MM.1S (cell line): ENCODE data around the gene C20orf96.

Experiments used
- DNase-seq: peaks from one replicate; pipeline ENCODE4 v3.0.0-alpha.2; 2015
- H2AFZ ChIP-seq: fragments of 300-600 bp; sonication (generic); 2 replicates; pipeline ENCODE4 v1.6.0; 2016; ENCODE audit warnings: antibody characterized with exemption, low read length
- H3F3A ChIP-seq: fragments of 300-600 bp; sonication (generic); 2 replicates; pipeline ENCODE4 v1.6.1; 2016; ENCODE audit warnings: mild to moderate bottlenecking, antibody characterized with exemption, low read length, moderate library complexity, mixed read lengths; ENCODE audit not compliant: insufficient read depth
- H3K27ac ChIP-seq: fragments of 300-600 bp; sonication (generic); 2 replicates; pipeline ENCODE4 v1.5.1; 2016; ENCODE audit warnings: mild to moderate bottlenecking, low read length
- H3K27me3 ChIP-seq: fragments of 300-600 bp; sonication (generic); replicated peaks from 2 replicates; pipeline ENCODE4 v1.6.0; 2016; ENCODE audit warnings: low read length; ENCODE audit not compliant: insufficient read depth
- H3K36me3 ChIP-seq: fragments of 300-600 bp; sonication (generic); replicated peaks from 2 replicates; pipeline ENCODE4 v1.6.1; 2016; ENCODE audit warnings: mild to moderate bottlenecking, low read length, mixed read lengths; ENCODE audit not compliant: insufficient read depth
- H3K4me1 ChIP-seq: fragments of 300-600 bp; sonication (generic); 2 replicates; pipeline ENCODE4 v1.6.1; 2016; ENCODE audit warnings: low read length, mixed read lengths
- H3K4me2 ChIP-seq: fragments of 300-600 bp; sonication (generic); 2 replicates; pipeline ENCODE4 v1.6.0; 2016; ENCODE audit warnings: low read depth, low read length
- H3K4me3 ChIP-seq: fragments of 300-600 bp; sonication (generic); 2 replicates; pipeline ENCODE4 v1.5.1; 2016; ENCODE audit warnings: low read length, mixed read lengths
- H3K79me2 ChIP-seq: fragments of 300-600 bp; sonication (generic); 2 replicates; pipeline ENCODE4 v1.6.1; 2016; ENCODE audit warnings: mixed run types, low read length, mixed read lengths
- H3K9ac ChIP-seq: fragments of 300-600 bp; sonication (generic); 2 replicates; pipeline ENCODE4 v1.6.1; 2016; ENCODE audit warnings: low read length, mixed read lengths
- H3K9me2 ChIP-seq: fragments of 300-600 bp; sonication (generic); replicated peaks from 2 replicates; pipeline ENCODE4 v1.6.1; 2016; ENCODE audit warnings: mild to moderate bottlenecking, low read length, mixed read lengths; ENCODE audit not compliant: insufficient read depth
- H3K9me3 ChIP-seq: fragments of 300-600 bp; sonication (generic); replicated peaks from 2 replicates; pipeline ENCODE4 v1.6.1; 2016; ENCODE audit warnings: mild to moderate bottlenecking, low read length, mixed read lengths; ENCODE audit not compliant: insufficient read depth
- H4K20me1 ChIP-seq: fragments of 300-600 bp; sonication (generic); 2 replicates; pipeline ENCODE4 v1.6.1; 2016; ENCODE audit warnings: mild to moderate bottlenecking, low read length, moderate library complexity, mixed read lengths; ENCODE audit not compliant: insufficient read depth
- CTCF ChIP-seq: fragments of 300-600 bp; sonication (generic); IDR thresholded peaks from 2 replicates; pipeline ENCODE4 v1.5.1; 2016; ENCODE audit warnings: antibody characterized with exemption, low read length, mixed read lengths
- EZH2 ChIP-seq: fragments of 300-600 bp; sonication (generic); optimal IDR thresholded peaks from 2 replicates; pipeline ENCODE3; 2017; ENCODE audit warnings: low read depth, mild to moderate bottlenecking, antibody characterized with exemption, low read length, mixed read lengths
- EZH2phosphoT487 ChIP-seq: fragments of 300-600 bp; sonication (generic); IDR thresholded peaks from 2 replicates; pipeline ENCODE4 v1.6.1; 2018; ENCODE audit warnings: antibody characterized with exemption, low read length

C20orf96 gene

GRCh38 chr20:308427-309038 is 18.0 kb upstream of the C20orf96 start:
- DNase-seq, result no peak
- H3K4me2 ChIP-seq, result no peak overlapping the region
- H3K27me3 ChIP-seq, result no peaks in the 10 kb centered on the region
- H2AFZ ChIP-seq, result no peak overlapping the region
- H3K4me3 ChIP-seq, result no peak overlapping the region
- H4K20me1 ChIP-seq, result no peaks in the 10 kb centered on the region
- no peaks in the 10 kb centered on the region for H3K36me3 ChIP-seq
- H3K79me2 ChIP-seq, result no peaks in the 10 kb centered on the region
- no peaks in the 10 kb centered on the region for H3K9me3 ChIP-seq
- H3F3A ChIP-seq, result 0 out of 2 replicates have a peak, but pooled peaks cover 5% of the 10 kb centered on the region
- H3K27ac ChIP-seq, result no peak overlapping the region
- no peak for TF ChIP-seq EZH2
- H3K9ac ChIP-seq, result no peak overlapping the region
- peaks cover 3% of the 10 kb centered on the region; the same call in 1 of the 2 replicates for H3K4me1 ChIP-seq
- H3K9me2 ChIP-seq, result no peaks in the 10 kb centered on the region

GRCh38 chr20:305745-306144 is 15.2 kb upstream of the C20orf96 start:
- no peak overlapping the region for H2AFZ ChIP-seq
- no peaks in the 10 kb centered on the region for H3K9me3 ChIP-seq
- H3K79me2 ChIP-seq, result peaks cover 4% of the 10 kb centered on the region
- no peaks in the 10 kb centered on the region for H3K9me2 ChIP-seq
- H3F3A ChIP-seq, result peaks cover 2% of the 10 kb centered on the region; the same call in 1 of the 2 replicates
- peaks cover 21% of the 10 kb centered on the region for H3K4me1 ChIP-seq
- H3K9ac ChIP-seq, result no peak overlapping the region
- H3K27me3 ChIP-seq, result no peaks in the 10 kb centered on the region
- H3K36me3 ChIP-seq, result no peaks in the 10 kb centered on the region
- no peak overlapping the region for H3K4me3 ChIP-seq
- TF ChIP-seq EZH2 (no peak), CTCF (no peak), EZH2phosphoT487 (no peak)
- H3K4me2 ChIP-seq, result no peak overlapping the region
- no peak overlapping the region for H3K27ac ChIP-seq
- H4K20me1 ChIP-seq, result no peaks in the 10 kb centered on the region
- no peak for DNase-seq

GRCh38 chr20:301886-302848 is 11.6 kb upstream of the C20orf96 start:
- no peak overlapping the region for H2AFZ ChIP-seq
- no peaks in the 10 kb centered on the region for H3K27me3 ChIP-seq
- peaks cover 32% of the 10 kb centered on the region for H3K4me1 ChIP-seq
- no peak for DNase-seq
- peaks cover 4% of the 10 kb centered on the region for H4K20me1 ChIP-seq
- TF ChIP-seq EZH2phosphoT487, result no peak
- TF ChIP-seq CTCF, result no peak
- no peak for TF ChIP-seq EZH2
- H3K79me2 ChIP-seq, result peaks cover 33% of the 10 kb centered on the region
- no peak overlapping the region for H3K27ac ChIP-seq
- H3K9me3 ChIP-seq, result no peaks in the 10 kb centered on the region
- H3K9ac ChIP-seq, result no peak overlapping the region
- H3K9me2 ChIP-seq, result no peaks in the 10 kb centered on the region
- H3F3A ChIP-seq, result peaks cover 7% of the 10 kb centered on the region
- H3K4me2 ChIP-seq, result no peak overlapping the region
- no peak overlapping the region for H3K4me3 ChIP-seq
- no peaks in the 10 kb centered on the region for H3K36me3 ChIP-seq
